GM21423 (cell line): ENCODE measurements around the gene CSNK1A1L.

ENCODE experiments used
- ATAC-seq: cut with Tn5 transposase; IDR thresholded peaks from one replicate; pipeline ENCODE4 v1.9.1; 2021; ENCODE audit warnings: mild to moderate bottlenecking, moderate library complexity; ENCODE audit not compliant: unreplicated experiment

Gene CSNK1A1L

GRCh38 chr13:37107456-37107855 lies 2.0 kb upstream of the CSNK1A1L start:
- ATAC-seq: no peak

- no peak for ATAC-seq
Measured at GRCh38 chr13:37106642-37107041, 1.2 kb upstream of the CSNK1A1L start.

- no peak for ATAC-seq
Measured at GRCh38 chr13:37102896-37103295, 2.6 kb downstream of the CSNK1A1L start.

GRCh38 chr13:37101201-37101600 lies 4.3 kb downstream of the CSNK1A1L start:
- ATAC-seq: no peak

- no peak for ATAC-seq
Measured at GRCh38 chr13:37100731-37101130, 4.7 kb downstream of the CSNK1A1L start.

- ATAC-seq: no peak
Measured at GRCh38 chr13:37097076-37097475, 8.4 kb downstream of the CSNK1A1L start.

- ATAC-seq: no peak
Measured at GRCh38 chr13:37094840-37095239, 10.6 kb downstream of the CSNK1A1L start.

- ATAC-seq: no peak
Measured at GRCh38 chr13:37094099-37094498, 11.4 kb downstream of the CSNK1A1L start.

GRCh38 chr13:37091835-37092234 lies 13.6 kb downstream of the CSNK1A1L start:
- ATAC-seq: no peak

GRCh38 chr13:37090912-37091311 lies 14.6 kb downstream of the CSNK1A1L start:
- ATAC-seq: no peak

- no peak for ATAC-seq
Measured at GRCh38 chr13:37089495-37089894, 16.0 kb downstream of the CSNK1A1L start.

GRCh38 chr13:37087486-37087885 lies 18.0 kb downstream of the CSNK1A1L start:
- no peak for ATAC-seq

- ATAC-seq: no peak
Measured at GRCh38 chr13:37085606-37086005, 19.9 kb downstream of the CSNK1A1L start.

GRCh38 chr13:37076818-37077217 lies 28.6 kb downstream of the CSNK1A1L start:
- no peak for ATAC-seq

- no peak for ATAC-seq
Measured at GRCh38 chr13:37075164-37075563, 30.3 kb downstream of the CSNK1A1L start.

- ATAC-seq: no peak
Measured at GRCh38 chr13:37074703-37075102, 30.8 kb downstream of the CSNK1A1L start.

- no peak for ATAC-seq
Measured at GRCh38 chr13:37072024-37072423, 33.4 kb downstream of the CSNK1A1L start.

- ATAC-seq: no peak
Measured at GRCh38 chr13:37070956-37071355, 34.5 kb downstream of the CSNK1A1L start.

- no peak for ATAC-seq
Measured at GRCh38 chr13:37070145-37070695, 35.2 kb downstream of the CSNK1A1L start.

- ATAC-seq: no peak
Measured at GRCh38 chr13:37069597-37070103, 35.8 kb downstream of the CSNK1A1L start.

GRCh38 chr13:37068962-37069361 lies 36.5 kb downstream of the CSNK1A1L start:
- no peak for ATAC-seq

GRCh38 chr13:37067874-37068273 lies 37.6 kb downstream of the CSNK1A1L start:
- ATAC-seq: peak; percentile 51

GRCh38 chr13:37065890-37066526 lies 39.5 kb downstream of the CSNK1A1L start:
- no peak for ATAC-seq
